Aorta (tissue), 5 donors: ENCODE data around the gene CYB561D2. TPM values are rescaled to one million over a fixed set of nuclear protein-coding genes. Genes with fewer than 3 reads are reported as not detected.

Experiments used
- ATAC-seq: fragments of 200-7000 bp; cut with Tn5 transposase; one replicate; pipeline ENCODE4 v1.9.1; 2022; ENCODE audit warnings: moderate library complexity; ENCODE audit not compliant: low FRiP score
- DNase-seq, 2 donors: peaks; one replicate each; pipeline ENCODE4 v3.0.0-alpha.2; 2020
- H3K27ac ChIP-seq, 2 donors: one replicate each; pipeline ENCODE4 v1.5.1; 2013; ENCODE audit warnings: low read length in 2 of 2, mild to moderate bottlenecking in 2 of 2, moderate library complexity in 2 of 2, control low read depth in 1 of 2, inconsistent platforms in 1 of 2, low read depth in 1 of 2
- H3K27me3 ChIP-seq, 2 donors: one replicate each; pipeline ENCODE4 v1.6.1; 2013; ENCODE audit warnings: control low read depth in 1 of 2, low read length in 1 of 2, mild to moderate bottlenecking in 1 of 2, moderate library complexity in 1 of 2; ENCODE audit not compliant: insufficient read depth in 2 of 2, control insufficient read depth in 1 of 2
- H3K36me3 ChIP-seq, 2 donors: one replicate each; pipeline ENCODE4 v1.6.1; 2013; ENCODE audit warnings: control low read depth in 1 of 2, low read length in 1 of 2, mild to moderate bottlenecking in 1 of 2; ENCODE audit not compliant: insufficient read depth in 2 of 2, control insufficient read depth in 1 of 2
- H3K4me1 ChIP-seq, 2 donors: one replicate each; pipeline ENCODE4 v1.6.1; 2013; ENCODE audit warnings: low read length in 2 of 2, control low read depth in 1 of 2, mild to moderate bottlenecking in 1 of 2, moderate library complexity in 1 of 2; ENCODE audit not compliant: insufficient read depth in 2 of 2, control insufficient read depth in 1 of 2
- H3K4me3 ChIP-seq, 2 donors: one replicate each; pipeline ENCODE4 v1.5.1; 2013; ENCODE audit warnings: low read length in 2 of 2, control low read depth in 1 of 2, mild to moderate bottlenecking in 1 of 2
- H3K9me3 ChIP-seq: one replicate; pipeline ENCODE4 v1.6.1; 2013; ENCODE audit warnings: mild to moderate bottlenecking, low read length; ENCODE audit not compliant: control insufficient read depth
- WGBS, 2 donors: extraction: QIAGEN DNeasy Blood & Tissue Kit; methylation state at CpG; one replicate each; pipeline ENCODE4 v1.1.7; 2013; 5-methylcytosine and 5-hydroxymethylcytosine counted together
- intact Hi-C, 2 donors: fragments of 100-400 bp; cut with DNase I; formaldehyde crosslinking; loops; one replicate each; pipeline versions ENCODE4 v1.14.2 to v1.15.0; 2022
- polyA plus RNA-seq, 2 donors: library from polyadenylated mRNA; stranded (reverse); fragments of 200-250 nt; gene quantifications; one replicate each; pipeline ENCODE4 v1.2.3, GENCODE V29; 2013
- total RNA-seq, 2 donors: library from RNA; stranded (reverse); fragmentation: NEBNext Ultra II Directional; extraction: Animal tissue kit (Norgen Biotek cat#: 25700); gene quantifications; one replicate each; pipeline ENCODE4 v1.2.1, GENCODE V29; 2021
- donor health status: healthy with polysubstance abuse.
- donor health status: Bipolar disorder and iron deficiency.
- donor health status: DM: no; HTN: no; CAD: no.
- donor health status: DM: no; HTN: no; CAD: no.
- donor health status: DM: yes; HTN: yes; CAD: no.

Gene CYB561D2
- total and polyA plus RNA-seq, 4 donors: 6.8 to 14.4 (median 10.0) TPM

DNA sequence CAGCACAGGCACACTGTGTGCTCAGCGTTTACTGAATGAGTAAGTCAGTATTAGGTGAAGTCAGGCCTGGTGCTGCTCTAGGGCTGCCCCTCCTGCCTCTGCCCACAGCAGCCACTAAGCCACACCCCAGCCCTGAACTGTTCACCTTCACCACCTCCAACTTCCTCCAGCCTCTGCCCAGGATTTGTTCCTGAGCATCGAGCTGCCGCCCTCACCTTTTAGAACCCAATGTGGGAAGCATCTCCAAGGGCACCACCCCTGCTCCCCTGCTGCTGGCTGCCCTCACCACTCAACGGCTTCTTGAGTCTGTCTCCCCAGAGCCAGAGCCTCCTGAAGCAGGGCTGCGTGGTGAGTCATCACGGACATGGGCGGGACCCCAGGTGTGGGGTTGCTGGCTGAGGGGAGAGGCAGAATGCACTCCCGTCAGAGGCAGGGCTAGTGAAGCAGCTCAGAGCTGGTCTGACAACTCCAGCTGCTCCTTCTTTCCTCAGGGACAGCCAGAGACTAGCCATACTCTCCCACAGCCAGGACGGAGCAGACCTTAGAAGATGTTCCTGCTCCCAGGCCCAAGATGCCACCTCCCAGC is 33.9 kb upstream of the CYB561D2 start:
- Histone ChIP-seq H3K4me3 (no peak overlapping the region), H3K27ac (no peak overlapping the region), H3K9me3 (no peaks in the 10 kb centered on the region), H3K36me3 (no peaks in the 10 kb centered on the region), H3K27me3 (no peaks in the 10 kb centered on the region), H3K4me1 (no peaks in the 10 kb centered on the region)
- WGBS, 2 donors: 81 to 83% methylated on average over 9 of the region's 9 CpGs
- intact Hi-C loops: no loop called here
- DNase-seq (peak in 1 of 2 donors; percentile 62), ATAC-seq (no peak)

DNA sequence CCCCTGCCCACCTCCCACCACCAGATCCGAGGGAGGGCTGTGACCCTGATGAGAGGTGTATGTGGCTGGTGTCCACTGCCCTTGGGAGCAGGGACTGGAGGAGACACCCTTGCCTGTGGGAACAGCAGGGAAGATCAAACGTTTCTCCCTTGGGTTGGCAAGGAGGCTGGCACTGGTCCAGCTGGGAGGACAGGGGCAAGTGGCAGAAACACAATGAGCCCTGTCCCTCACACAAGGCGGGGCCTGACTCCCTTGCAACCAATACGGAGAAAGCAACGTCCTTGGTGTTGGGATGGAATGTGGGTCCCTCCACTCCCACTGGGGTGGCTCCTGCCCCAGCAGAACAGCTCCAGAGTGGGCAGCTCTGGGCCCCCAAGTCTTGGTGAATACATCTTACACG is 33.4 kb upstream of the CYB561D2 start:
- H3K4me1 ChIP-seq: no peaks in the 10 kb centered on the region
- ATAC-seq (no peak), DNase-seq (peak in 1 of 2 donors; percentile 54)
- H3K27me3 ChIP-seq: no peaks in the 10 kb centered on the region
- H3K9me3 ChIP-seq: no peaks in the 10 kb centered on the region
- 60 to 67% methylated on average over 6 of the region's 6 CpGs for WGBS, 2 donors
- no peak overlapping the region for H3K4me3 ChIP-seq
- no peaks in the 10 kb centered on the region for H3K36me3 ChIP-seq
- no peak overlapping the region for H3K27ac ChIP-seq
- intact Hi-C loops: no loop called here

DNA sequence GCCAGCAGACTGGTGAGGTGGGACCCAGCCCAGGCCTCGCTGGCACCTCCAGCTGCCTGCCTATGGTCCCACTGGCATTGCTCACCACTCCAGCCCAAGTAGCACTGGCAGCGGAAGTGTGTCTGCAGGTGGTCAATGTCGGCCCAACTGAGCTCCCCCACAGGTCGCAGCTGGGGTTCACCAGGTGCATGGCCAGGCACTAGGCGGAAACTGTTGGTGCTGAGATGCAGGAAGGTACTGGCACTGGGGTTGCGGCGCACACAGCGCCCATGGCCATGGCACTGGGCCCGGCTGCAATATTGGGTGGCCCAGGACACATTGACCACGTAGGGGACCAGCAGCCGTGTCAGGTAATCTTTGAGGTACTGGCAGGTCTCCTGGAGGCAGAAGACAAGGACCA is 32.5 kb upstream of the CYB561D2 start:
- no peaks in the 10 kb centered on the region for H3K9me3 ChIP-seq
- intact Hi-C loops: no loop called here
- no peak for ATAC-seq
- H3K27me3 ChIP-seq: no peaks in the 10 kb centered on the region
- peak in 1 of 2 donors; percentile 33 for DNase-seq
- no peak overlapping the region for H3K27ac ChIP-seq
- no peaks in the 10 kb centered on the region for H3K4me1 ChIP-seq
- H3K4me3 ChIP-seq: no peak overlapping the region
- WGBS, 2 donors: 85 to 92% methylated on average over 11 of the region's 11 CpGs
- H3K36me3 ChIP-seq: no peaks in the 10 kb centered on the region

DNA sequence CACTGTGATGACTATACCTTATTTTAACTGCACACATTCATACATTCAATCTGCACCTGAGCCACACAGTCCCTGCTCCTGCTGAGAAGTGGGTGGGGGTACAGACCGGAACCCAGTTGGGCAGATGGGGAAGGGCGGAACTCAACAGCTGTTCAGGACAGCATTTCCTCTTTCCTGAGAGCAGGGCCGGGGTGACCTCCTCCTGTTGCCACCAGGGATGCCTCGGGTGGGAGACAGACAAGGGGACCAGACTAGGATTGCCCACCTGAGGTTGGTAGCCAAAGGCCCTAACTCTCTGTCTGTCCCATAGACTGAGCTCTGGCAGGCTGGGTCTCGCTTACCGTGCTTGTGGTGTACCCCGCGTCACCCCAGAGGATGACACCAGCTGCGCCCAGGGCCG is 32.0 kb upstream of the CYB561D2 start:
- DNase-seq (peak in 1 of 2 donors; percentile 57), ATAC-seq (no peak)
- H3K36me3 ChIP-seq: no peaks in the 10 kb centered on the region
- intact Hi-C loops: no loop called here
- H3K27me3 ChIP-seq: no peaks in the 10 kb centered on the region
- H3K4me3 ChIP-seq: no peak overlapping the region
- no peak overlapping the region for H3K27ac ChIP-seq
- H3K4me1 ChIP-seq: no peaks in the 10 kb centered on the region
- no peaks in the 10 kb centered on the region for H3K9me3 ChIP-seq
- 86 to 87% methylated on average over 10 of the region's 10 CpGs for WGBS, 2 donors

DNA sequence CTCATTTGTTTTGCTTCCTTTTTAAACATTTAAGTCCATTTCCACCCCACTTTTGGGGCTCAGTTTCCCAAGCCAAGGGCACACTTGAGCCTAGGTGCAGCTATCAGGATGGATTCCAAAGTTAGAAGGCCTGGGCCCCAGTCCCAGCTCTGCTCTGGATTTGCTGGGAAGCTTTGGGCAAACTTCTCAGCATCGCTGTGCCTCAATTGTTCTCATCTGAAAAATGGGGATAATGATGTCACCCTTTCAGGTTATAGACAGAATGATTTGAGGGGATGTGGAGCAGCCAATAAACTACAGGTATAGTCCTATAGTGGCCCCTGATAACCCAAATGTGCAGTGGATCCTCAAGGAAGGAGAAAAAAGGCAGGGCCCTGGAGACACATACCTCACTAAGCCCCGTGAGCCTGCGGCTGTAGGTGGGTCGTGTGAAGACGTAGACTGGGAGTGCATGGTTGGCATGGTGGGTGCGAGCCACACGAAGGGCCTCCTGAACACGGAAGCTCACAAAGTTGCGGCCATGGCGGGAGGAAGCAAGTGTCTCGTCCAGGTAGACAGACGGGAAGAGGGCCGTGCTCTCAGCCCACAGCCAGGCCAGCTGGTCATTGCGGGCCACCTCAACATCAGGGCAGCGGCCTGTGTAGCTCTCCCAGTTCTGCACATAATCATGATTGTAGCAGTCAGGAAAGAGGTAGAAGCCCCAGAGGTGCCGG is 31.3 kb upstream of the CYB561D2 start:
- 90 to 94% methylated on average over 16 of the region's 16 CpGs for WGBS, 2 donors
- Histone ChIP-seq H3K36me3 (no peaks in the 10 kb centered on the region), H3K27me3 (no peaks in the 10 kb centered on the region), H3K4me3 (no peak overlapping the region), H3K9me3 (no peaks in the 10 kb centered on the region), H3K27ac (no peak overlapping the region), H3K4me1 (no peaks in the 10 kb centered on the region)
- ATAC-seq (no peak), DNase-seq (peak in 1 of 2 donors; percentile 41)
- intact Hi-C loops: no loop called here

DNA sequence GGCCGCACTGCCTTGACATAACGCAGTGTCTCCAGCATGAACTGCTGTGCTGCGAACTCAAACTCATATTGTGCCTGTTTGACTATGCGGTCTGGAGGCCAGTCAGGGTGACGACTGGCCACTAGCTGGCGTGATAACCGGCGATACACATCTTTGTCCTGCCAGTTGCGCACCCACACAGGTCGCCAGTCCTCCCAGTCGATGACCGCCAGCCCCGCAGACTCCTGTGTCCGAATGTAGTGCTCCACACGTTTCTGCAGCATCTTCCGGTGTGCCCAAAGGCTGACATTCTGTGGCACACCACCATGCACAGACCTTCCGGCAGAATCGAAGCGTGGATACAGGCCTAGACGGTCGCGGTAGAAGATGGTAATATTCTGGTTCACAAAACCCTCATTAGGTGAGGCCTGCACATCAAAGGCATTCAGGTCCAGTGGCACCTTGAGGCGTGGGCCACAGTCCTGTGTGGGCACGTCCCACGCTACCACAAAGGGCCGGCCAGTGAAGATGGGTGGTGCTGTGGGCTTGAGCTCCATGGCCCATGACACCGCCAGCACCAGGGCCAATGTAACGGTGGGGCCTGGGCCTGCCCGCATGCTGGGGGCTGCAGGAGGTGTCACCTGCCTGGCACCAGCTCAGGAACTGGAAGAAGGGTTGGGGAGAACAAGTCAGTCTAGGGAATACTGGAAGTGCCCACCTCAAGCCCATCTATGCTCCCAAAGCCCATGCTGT is 30.6 kb upstream of the CYB561D2 start:
- no peak for ATAC-seq
- intact Hi-C loops: no loop called here
- H3K36me3 ChIP-seq: no peaks in the 10 kb centered on the region
- DNase-seq: peak in 1 of 2 donors; percentile 57
- WGBS, 2 donors: 83% methylated on average over 29 of the region's 29 CpGs
- H3K27me3 ChIP-seq: no peaks in the 10 kb centered on the region
- H3K4me1 ChIP-seq: no peaks in the 10 kb centered on the region
- H3K9me3 ChIP-seq: no peaks in the 10 kb centered on the region
- no peak overlapping the region for H3K4me3 ChIP-seq
- no peak overlapping the region for H3K27ac ChIP-seq

DNA sequence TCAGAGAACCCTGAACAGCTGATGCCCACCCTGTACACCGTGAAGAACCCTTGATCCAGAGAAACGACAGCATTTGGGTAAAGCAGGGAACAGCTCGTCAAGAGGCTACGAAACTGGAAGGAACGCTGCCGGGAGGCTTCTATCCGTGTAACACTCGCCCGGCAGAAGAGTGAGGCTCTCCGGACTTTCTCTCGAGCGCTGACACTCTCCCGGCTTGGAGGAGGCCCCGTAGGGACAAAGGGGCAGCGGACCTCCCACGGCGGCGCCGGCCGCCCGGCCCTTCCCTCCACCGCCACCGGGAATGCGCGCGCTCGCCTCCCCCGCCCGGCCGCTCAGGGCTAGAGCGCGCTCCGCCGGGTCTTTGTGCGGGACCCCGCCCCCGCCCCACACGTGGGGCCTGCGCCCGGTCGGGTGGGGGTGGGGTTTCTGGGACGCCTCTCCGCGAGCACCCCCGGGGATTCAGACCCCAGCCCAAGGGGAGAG is 29.8 kb upstream of the CYB561D2 start:
- peak; percentile 83 to 93 for DNase-seq
- Histone ChIP-seq H3K4me3 (peak overlapping the region; percentile 67 to 83), H3K36me3 (no peaks in the 10 kb centered on the region), H3K27ac (peak overlapping the region in 1 of 2 donors; percentile 38), H3K27me3 (no peaks in the 10 kb centered on the region), H3K4me1 (no peaks in the 10 kb centered on the region), H3K9me3 (no peaks in the 10 kb centered on the region)
- 0 to 1% methylated on average over 32 to 45 of the region's 45 CpGs for WGBS, 2 donors
- intact Hi-C loops: no loop called here
- ATAC-seq: peak; percentile 79

DNA sequence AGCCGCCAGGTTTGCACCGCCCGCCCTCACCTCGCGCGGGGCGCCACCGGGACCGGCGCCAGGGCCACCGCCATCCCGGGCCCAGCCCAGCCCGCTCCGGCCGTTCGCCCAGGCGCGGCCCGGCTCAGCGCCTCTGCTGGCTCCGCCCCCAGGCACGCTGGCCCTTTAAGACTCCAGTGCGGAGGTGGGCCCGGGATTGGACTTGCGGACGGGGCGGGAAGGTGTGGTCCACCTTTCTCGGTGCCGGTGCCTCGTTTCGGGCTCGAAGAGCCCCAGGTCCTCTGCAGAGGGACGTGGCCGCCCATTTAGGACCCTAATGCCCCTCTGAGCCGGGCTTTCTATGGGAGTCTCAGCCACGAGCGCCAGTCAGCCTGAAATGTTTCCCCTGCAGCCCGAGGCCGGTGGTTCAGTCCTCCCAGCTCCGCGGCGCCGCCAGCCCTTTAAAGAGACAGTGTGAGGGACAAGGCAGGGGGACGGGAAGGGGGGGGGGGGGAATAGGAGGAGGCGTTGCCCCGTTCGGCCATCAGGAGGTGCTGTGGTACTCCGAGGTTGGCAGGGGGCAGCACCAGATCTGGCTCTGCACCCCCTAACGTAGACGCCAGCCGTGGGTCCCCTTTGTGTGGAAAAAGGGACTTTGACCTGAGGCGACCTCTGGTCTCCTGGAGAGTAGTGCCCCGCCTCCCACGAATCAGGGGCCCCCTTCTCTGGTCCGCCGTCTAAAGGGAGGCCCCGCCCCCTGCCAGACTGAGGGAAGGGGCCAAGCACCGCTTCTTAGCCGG is 29.1 kb upstream of the CYB561D2 start:
- H3K9me3 ChIP-seq: no peaks in the 10 kb centered on the region
- H3K36me3 ChIP-seq: no peaks in the 10 kb centered on the region
- 1% methylated on average over 50 to 59 of the region's 59 CpGs for WGBS, 2 donors
- H3K27ac ChIP-seq: peak overlapping the region; percentile 48 to 85
- peak; percentile 90 for ATAC-seq
- intact Hi-C loops: no loop called here
- peak overlapping the region; percentile 67 to 83 for H3K4me3 ChIP-seq
- no peaks in the 10 kb centered on the region for H3K27me3 ChIP-seq
- peak; percentile 94 to 95 for DNase-seq
- no peaks in the 10 kb centered on the region for H3K4me1 ChIP-seq
